SK-N-SH treated with all-trans-retinoic acid at 6 μM for 48 hours (cell line): ENCODE data around the gene POU6F2.

Experiments
- ATAC-seq: fragments of 200-7000 bp; cut with Tn5 transposase; 3 replicates; pipeline ENCODE4 v1.9.1; 2020; ENCODE audit warnings: mild to moderate bottlenecking, moderate library complexity
- ARNTL ChIP-seq: fragments of 450-650 bp; formaldehyde crosslinking; IDR thresholded peaks from 2 replicates; pipeline ENCODE4 v1.5.0; 2020; ENCODE audit warnings: low read depth, mild to moderate bottlenecking, moderate library complexity, borderline replicate concordance
- BACH2 ChIP-seq: fragments of 250-450 bp; sonication (Bioruptor Pico); IDR thresholded peaks from 2 replicates; pipeline ENCODE4 v1.9.0; 2021; ENCODE audit warnings: mild to moderate bottlenecking, borderline replicate concordance
- CSDC2 ChIP-seq: fragments of 250-450 bp; sonication (Bioruptor Pico); IDR thresholded peaks from 2 replicates; pipeline ENCODE4 v1.5.0; 2020; ENCODE audit warnings: mild to moderate bottlenecking, moderate library complexity
- ESRRG ChIP-seq: fragments of 250-450 bp; sonication (Bioruptor Pico); IDR thresholded peaks from 2 replicates; pipeline ENCODE4 v1.6.1; 2021; ENCODE audit warnings: mild to moderate bottlenecking
- GLIS3 ChIP-seq: fragments of 250-450 bp; sonication (Bioruptor Pico); IDR thresholded peaks from 2 replicates; pipeline ENCODE4 v1.5.0; 2020; ENCODE audit warnings: mild to moderate bottlenecking, moderate library complexity
- ISL1 ChIP-seq: fragments of 250-450 bp; sonication (Bioruptor Pico); IDR thresholded peaks from 2 replicates; pipeline ENCODE4 v2.1.2; 2022; ENCODE audit warnings: mild to moderate bottlenecking, moderate library complexity
- PPARA ChIP-seq: fragments of 250-450 bp; sonication (Bioruptor Pico); IDR thresholded peaks from 2 replicates; pipeline ENCODE4 v1.5.0; 2020; ENCODE audit warnings: mild to moderate bottlenecking, borderline replicate concordance
- RARB ChIP-seq: fragments of 250-450 bp; sonication (Bioruptor Pico); IDR thresholded peaks from 2 replicates; pipeline ENCODE4 v1.8.0; 2021; ENCODE audit warnings: mild to moderate bottlenecking, moderate library complexity
- SNAI2 ChIP-seq: fragments of 250-450 bp; sonication (Bioruptor Pico); IDR thresholded peaks from 2 replicates; pipeline ENCODE4 v1.5.0; 2020; ENCODE audit warnings: mild to moderate bottlenecking, moderate library complexity
- TCF4 ChIP-seq: fragments of 250-450 bp; sonication (Bioruptor Pico); IDR thresholded peaks from 2 replicates; pipeline ENCODE4 v1.8.0; 2021; ENCODE audit warnings: mild to moderate bottlenecking, moderate library complexity, borderline replicate concordance
- TOX ChIP-seq: fragments of 250-450 bp; sonication (Bioruptor Pico); IDR thresholded peaks from 2 replicates; pipeline ENCODE4 v1.8.0; 2021; ENCODE audit warnings: mild to moderate bottlenecking, moderate library complexity, borderline replicate concordance
- ZC3H10 ChIP-seq: fragments of 250-450 bp; sonication (Bioruptor Pico); IDR thresholded peaks from 2 replicates; pipeline ENCODE4 v1.5.1; 2021; ENCODE audit warnings: mild to moderate bottlenecking, moderate library complexity
- ZFP3 ChIP-seq: fragments of 250-450 bp; sonication (Bioruptor Pico); IDR thresholded peaks from 2 replicates; pipeline ENCODE4 v1.5.0; 2020; ENCODE audit warnings: mild to moderate bottlenecking, moderate library complexity
- ZFP30 ChIP-seq: fragments of 450-650 bp; formaldehyde crosslinking; IDR thresholded peaks from 2 replicates; pipeline ENCODE4 v1.5.0; 2022; ENCODE audit warnings: mild to moderate bottlenecking, moderate library complexity
- ZNF565 ChIP-seq: fragments of 450-650 bp; formaldehyde crosslinking; conservative IDR thresholded peaks from 2 replicates; pipeline ENCODE4 v1.5.0; 2020; ENCODE audit warnings: low read depth, mild to moderate bottlenecking, moderate library complexity
- ZNF70 ChIP-seq: fragments of 450-650 bp; formaldehyde crosslinking; IDR thresholded peaks from 2 replicates; pipeline ENCODE4 v1.5.0; 2020; ENCODE audit warnings: mild to moderate bottlenecking, moderate library complexity
- ZNF8 ChIP-seq: fragments of 450-650 bp; formaldehyde crosslinking; IDR thresholded peaks from 2 replicates; pipeline ENCODE4 v1.5.0; 2020; ENCODE audit warnings: mild to moderate bottlenecking, moderate library complexity
- TF ChIP-seq, protein P1 (sequence below): fragments of 250-450 bp; sonication (Bioruptor Pico); IDR thresholded peaks from 2 replicates; pipeline ENCODE4 v1.8.0; 2021; ENCODE audit warnings: low read depth, mild to moderate bottlenecking, moderate library complexity, borderline replicate concordance
- TF ChIP-seq, protein P2 (sequence below): fragments of 250-450 bp; sonication (Bioruptor Pico); IDR thresholded peaks from 2 replicates; pipeline ENCODE4 v1.5.0; 2020; ENCODE audit warnings: mild to moderate bottlenecking, moderate library complexity
- TF ChIP-seq, protein P3 (sequence below): fragments of 250-450 bp; sonication (Bioruptor Pico); IDR thresholded peaks from 2 replicates; pipeline ENCODE4 v1.5.1; 2020; ENCODE audit warnings: low read depth, mild to moderate bottlenecking, moderate library complexity
- TF ChIP-seq, protein P4 (sequence below): fragments of 250-450 bp; sonication (Bioruptor Pico); IDR thresholded peaks from 2 replicates; pipeline ENCODE4 v1.8.0; 2020; ENCODE audit warnings: mild to moderate bottlenecking, moderate library complexity, borderline replicate concordance
- TF ChIP-seq, protein P5 (sequence below): fragments of 250-450 bp; sonication (Bioruptor Pico); IDR thresholded peaks from 2 replicates; pipeline ENCODE4 v1.5.1; 2021; ENCODE audit warnings: mild to moderate bottlenecking, moderate library complexity

Gene POU6F2

DNA sequence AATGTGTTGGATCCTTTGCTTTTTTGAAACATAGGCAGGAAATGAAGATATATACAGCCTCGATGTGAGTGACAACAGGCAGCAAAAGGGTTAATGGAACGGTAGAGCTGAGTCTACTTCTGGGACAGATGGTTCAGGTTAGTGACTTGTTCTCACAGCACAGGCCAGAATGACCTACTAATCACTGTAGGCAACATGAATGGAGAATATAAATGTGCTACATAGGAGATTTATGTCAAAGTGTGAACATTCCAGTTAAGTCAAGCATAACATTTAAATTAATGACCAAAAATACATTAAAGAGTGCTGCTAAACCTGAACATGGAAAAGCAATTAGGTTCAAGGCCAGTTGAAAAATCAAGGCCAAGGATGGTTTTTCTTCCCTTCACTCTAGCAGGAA is 235.2 kb downstream of the POU6F2 start (continued):
- TF ChIP-seq, protein P1, sequence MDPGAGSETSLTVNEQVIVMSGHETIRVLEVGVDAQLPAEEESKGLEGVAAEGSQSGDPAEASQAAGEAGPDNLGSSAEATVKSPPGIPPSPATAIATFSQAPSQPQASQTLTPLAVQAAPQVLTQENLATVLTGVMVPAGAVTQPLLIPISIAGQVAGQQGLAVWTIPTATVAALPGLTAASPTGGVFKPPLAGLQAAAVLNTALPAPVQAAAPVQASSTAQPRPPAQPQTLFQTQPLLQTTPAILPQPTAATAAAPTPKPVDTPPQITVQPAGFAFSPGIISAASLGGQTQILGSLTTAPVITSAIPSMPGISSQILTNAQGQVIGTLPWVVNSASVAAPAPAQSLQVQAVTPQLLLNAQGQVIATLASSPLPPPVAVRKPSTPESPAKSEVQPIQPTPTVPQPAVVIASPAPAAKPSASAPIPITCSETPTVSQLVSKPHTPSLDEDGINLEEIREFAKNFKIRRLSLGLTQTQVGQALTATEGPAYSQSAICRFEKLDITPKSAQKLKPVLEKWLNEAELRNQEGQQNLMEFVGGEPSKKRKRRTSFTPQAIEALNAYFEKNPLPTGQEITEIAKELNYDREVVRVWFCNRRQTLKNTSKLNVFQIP (CRISPR knock-in tag) = no peak
- TF ChIP-seq ZNF70 (CRISPR knock-in tag) = no peak
- TF ChIP-seq ZC3H10 (CRISPR knock-in tag) = no peak
- TF ChIP-seq ZFP3 (CRISPR knock-in tag) = no peak
- no peak for TF ChIP-seq CSDC2

DNA sequence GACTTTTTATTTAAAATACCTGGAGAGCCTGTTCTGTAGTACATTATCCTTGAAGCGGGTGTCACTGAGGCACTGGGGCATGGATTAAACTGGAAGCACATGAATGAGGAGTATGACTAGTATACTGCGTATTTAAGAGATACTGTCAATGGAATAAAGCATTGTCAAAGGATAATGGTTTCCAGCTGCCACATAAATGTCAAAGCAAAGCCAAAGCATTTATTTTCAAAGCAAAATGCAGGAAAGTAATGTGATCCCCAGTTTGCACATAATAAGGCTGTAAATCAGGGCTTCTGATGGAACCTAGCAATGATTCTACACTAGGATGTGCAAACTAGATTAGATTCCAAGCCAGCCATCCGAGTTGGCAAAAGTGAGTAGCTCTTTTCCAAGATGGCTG is 240.1 kb downstream of the POU6F2 start:
- ATAC-seq = no peak
- TF ChIP-seq ARNTL (CRISPR knock-in tag) (no peak), RARB (CRISPR knock-in tag) (no peak), ESRRG (CRISPR knock-in tag) (no peak), SNAI2 (CRISPR knock-in tag) (no peak), ZNF8 (CRISPR knock-in tag) (no peak), ZC3H10 (CRISPR knock-in tag) (no peak), TOX (CRISPR knock-in tag) (no peak), GLIS3 (CRISPR knock-in tag) (no peak), ISL1 (CRISPR knock-in tag) (no peak), BACH2 (CRISPR knock-in tag) (no peak), ZNF565 (CRISPR knock-in tag) (no peak), PPARA (CRISPR knock-in tag) (no peak), ZFP3 (CRISPR knock-in tag) (no peak), ZFP30 (CRISPR knock-in tag) (no peak), TCF4 (CRISPR knock-in tag) (no peak)
- TF ChIP-seq, protein P2, sequence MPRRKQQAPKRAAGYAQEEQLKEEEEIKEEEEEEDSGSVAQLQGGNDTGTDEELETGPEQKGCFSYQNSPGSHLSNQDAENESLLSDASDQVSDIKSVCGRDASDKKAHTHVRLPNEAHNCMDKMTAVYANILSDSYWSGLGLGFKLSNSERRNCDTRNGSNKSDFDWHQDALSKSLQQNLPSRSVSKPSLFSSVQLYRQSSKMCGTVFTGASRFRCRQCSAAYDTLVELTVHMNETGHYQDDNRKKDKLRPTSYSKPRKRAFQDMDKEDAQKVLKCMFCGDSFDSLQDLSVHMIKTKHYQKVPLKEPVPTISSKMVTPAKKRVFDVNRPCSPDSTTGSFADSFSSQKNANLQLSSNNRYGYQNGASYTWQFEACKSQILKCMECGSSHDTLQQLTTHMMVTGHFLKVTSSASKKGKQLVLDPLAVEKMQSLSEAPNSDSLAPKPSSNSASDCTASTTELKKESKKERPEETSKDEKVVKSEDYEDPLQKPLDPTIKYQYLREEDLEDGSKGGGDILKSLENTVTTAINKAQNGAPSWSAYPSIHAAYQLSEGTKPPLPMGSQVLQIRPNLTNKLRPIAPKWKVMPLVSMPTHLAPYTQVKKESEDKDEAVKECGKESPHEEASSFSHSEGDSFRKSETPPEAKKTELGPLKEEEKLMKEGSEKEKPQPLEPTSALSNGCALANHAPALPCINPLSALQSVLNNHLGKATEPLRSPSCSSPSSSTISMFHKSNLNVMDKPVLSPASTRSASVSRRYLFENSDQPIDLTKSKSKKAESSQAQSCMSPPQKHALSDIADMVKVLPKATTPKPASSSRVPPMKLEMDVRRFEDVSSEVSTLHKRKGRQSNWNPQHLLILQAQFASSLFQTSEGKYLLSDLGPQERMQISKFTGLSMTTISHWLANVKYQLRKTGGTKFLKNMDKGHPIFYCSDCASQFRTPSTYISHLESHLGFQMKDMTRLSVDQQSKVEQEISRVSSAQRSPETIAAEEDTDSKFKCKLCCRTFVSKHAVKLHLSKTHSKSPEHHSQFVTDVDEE = no peak
- TF ChIP-seq, protein P3, sequence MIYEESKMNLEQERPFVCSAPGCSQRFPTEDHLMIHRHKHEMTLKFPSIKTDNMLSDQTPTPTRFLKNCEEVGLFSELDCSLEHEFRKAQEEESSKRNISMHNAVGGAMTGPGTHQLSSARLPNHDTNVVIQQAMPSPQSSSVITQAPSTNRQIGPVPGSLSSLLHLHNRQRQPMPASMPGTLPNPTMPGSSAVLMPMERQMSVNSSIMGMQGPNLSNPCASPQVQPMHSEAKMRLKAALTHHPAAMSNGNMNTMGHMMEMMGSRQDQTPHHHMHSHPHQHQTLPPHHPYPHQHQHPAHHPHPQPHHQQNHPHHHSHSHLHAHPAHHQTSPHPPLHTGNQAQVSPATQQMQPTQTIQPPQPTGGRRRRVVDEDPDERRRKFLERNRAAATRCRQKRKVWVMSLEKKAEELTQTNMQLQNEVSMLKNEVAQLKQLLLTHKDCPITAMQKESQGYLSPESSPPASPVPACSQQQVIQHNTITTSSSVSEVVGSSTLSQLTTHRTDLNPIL = no peak
- TF ChIP-seq, protein P4, sequence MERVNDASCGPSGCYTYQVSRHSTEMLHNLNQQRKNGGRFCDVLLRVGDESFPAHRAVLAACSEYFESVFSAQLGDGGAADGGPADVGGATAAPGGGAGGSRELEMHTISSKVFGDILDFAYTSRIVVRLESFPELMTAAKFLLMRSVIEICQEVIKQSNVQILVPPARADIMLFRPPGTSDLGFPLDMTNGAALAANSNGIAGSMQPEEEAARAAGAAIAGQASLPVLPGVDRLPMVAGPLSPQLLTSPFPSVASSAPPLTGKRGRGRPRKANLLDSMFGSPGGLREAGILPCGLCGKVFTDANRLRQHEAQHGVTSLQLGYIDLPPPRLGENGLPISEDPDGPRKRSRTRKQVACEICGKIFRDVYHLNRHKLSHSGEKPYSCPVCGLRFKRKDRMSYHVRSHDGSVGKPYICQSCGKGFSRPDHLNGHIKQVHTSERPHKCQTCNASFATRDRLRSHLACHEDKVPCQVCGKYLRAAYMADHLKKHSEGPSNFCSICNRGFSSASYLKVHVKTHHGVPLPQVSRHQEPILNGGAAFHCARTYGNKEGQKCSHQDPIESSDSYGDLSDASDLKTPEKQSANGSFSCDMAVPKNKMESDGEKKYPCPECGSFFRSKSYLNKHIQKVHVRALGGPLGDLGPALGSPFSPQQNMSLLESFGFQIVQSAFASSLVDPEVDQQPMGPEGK (CRISPR knock-in tag) = no peak
- TF ChIP-seq, protein P1 (CRISPR knock-in tag) = no peak
- TF ChIP-seq, protein P5, sequence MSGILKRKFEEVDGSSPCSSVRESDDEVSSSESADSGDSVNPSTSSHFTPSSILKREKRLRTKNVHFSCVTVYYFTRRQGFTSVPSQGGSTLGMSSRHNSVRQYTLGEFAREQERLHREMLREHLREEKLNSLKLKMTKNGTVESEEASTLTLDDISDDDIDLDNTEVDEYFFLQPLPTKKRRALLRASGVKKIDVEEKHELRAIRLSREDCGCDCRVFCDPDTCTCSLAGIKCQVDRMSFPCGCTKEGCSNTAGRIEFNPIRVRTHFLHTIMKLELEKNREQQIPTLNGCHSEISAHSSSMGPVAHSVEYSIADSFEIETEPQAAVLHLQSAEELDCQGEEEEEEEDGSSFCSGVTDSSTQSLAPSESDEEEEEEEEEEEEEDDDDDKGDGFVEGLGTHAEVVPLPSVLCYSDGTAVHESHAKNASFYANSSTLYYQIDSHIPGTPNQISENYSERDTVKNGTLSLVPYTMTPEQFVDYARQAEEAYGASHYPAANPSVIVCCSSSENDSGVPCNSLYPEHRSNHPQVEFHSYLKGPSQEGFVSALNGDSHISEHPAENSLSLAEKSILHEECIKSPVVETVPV (CRISPR knock-in tag) = no peak
